Measurements from ENCODE around the gene RET.

DNA sequence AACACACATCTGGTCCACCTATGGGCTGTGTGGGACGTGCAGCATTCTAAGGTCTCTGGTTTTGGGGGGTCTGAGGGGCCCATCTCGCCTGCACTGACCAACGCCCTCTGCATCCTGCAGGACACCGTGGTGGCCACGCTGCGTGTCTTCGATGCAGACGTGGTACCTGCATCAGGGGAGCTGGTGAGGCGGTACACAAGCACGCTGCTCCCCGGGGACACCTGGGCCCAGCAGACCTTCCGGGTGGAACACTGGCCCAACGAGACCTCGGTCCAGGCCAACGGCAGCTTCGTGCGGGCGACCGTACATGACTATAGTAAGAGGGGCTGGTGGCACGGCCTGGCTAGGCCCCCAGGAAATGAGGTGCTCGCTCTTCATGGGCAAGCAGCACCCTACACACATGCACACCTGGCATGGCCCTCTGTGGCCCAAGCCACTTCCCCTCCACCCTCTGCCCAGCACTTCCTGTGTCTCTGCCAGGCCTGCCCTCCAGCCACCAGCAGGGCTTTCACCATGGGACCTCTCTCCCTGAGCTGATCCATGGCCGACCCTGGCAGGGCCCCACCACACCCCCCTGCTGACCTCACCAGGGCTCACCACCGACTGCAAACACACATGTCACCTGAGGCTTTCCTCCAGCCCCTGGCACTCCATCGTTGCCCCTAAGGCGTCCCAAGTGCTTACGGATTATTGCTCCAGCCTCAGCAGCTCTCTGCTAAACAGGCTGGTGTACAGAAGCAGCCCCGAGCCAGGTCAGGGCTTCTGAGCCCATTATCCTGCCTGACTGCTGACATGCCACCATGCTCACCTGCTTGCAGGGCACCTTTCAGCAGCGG lies 29.6 kb downstream of the RET start:
- TF ChIP-seq, protein P1, sequence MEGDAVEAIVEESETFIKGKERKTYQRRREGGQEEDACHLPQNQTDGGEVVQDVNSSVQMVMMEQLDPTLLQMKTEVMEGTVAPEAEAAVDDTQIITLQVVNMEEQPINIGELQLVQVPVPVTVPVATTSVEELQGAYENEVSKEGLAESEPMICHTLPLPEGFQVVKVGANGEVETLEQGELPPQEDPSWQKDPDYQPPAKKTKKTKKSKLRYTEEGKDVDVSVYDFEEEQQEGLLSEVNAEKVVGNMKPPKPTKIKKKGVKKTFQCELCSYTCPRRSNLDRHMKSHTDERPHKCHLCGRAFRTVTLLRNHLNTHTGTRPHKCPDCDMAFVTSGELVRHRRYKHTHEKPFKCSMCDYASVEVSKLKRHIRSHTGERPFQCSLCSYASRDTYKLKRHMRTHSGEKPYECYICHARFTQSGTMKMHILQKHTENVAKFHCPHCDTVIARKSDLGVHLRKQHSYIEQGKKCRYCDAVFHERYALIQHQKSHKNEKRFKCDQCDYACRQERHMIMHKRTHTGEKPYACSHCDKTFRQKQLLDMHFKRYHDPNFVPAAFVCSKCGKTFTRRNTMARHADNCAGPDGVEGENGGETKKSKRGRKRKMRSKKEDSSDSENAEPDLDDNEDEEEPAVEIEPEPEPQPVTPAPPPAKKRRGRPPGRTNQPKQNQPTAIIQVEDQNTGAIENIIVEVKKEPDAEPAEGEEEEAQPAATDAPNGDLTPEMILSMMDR (IDR thresholded peaks at IDR 0.05; ENCODE audit: insufficient read depth, low read depth, low read length) = no peak
- TF ChIP-seq EZH2 (IDR thresholded peaks at IDR 0.05; ENCODE audit: insufficient read depth, low read length) = no peak
